ENCODE data around the gene SSC5D.
A peak's percentile ranks its signal among the peaks of the same experiment; 100 is the strongest.
"Not testable (repeated sequence)": the region's sequence is repeated elsewhere in the genome, so short reads cannot be mapped to it uniquely, and the experiment has no call there.

SSC5D gene

GRCh38 chr19:55487924-55488687 is at the start of gene SSC5D:
Gene SSC5D, plus strand, starts transcription at chr19:55488436. Its CDS starts 154 bp downstream, at chr19:55488590.
- H3K4me3 Mint-ChIP-seq, result peak within 1 kb of the TSS; percentile 20
- no peak within 1 kb of the TSS for H3K27ac Mint-ChIP-seq
- peaks cover 6% of the 10 kb centered on the region for H3K4me1 Mint-ChIP-seq
- no peaks in the 10 kb centered on the region for H3K36me3 Mint-ChIP-seq
- peaks cover 1% of the 10 kb centered on the region for H3K27me3 Mint-ChIP-seq
- H3K9me3 Mint-ChIP-seq, result no peaks in the 10 kb centered on the region

- Mint-ChIP-seq H3K27ac (no peak overlapping the region), H3K36me3 (no peaks in the 10 kb centered on the region), H3K9me3 (no peaks in the 10 kb centered on the region), H3K4me3 (no peak overlapping the region), H3K27me3 (peaks cover 50% of the 10 kb centered on the region), H3K4me1 (peaks cover 21% of the 10 kb centered on the region)
These were observed 49.2 kb upstream of the SSC5D start for GRCh38 chr19:55439052-55439451.

- H3K36me3 Mint-ChIP-seq, result no peaks in the 10 kb centered on the region
- peaks cover 21% of the 10 kb centered on the region for H3K4me1 Mint-ChIP-seq
- H3K27me3 Mint-ChIP-seq, result peaks cover 61% of the 10 kb centered on the region
- H3K27ac Mint-ChIP-seq, result no peak overlapping the region
- no peaks in the 10 kb centered on the region for H3K9me3 Mint-ChIP-seq
- H3K4me3 Mint-ChIP-seq, result peak overlapping the region; percentile 40
These were observed 47.7 kb upstream of the SSC5D start for GRCh38 chr19:55440411-55441105.

- Mint-ChIP-seq H3K36me3 (no peaks in the 10 kb centered on the region), H3K4me3 (peak overlapping the region; percentile 40), H3K9me3 (no peaks in the 10 kb centered on the region), H3K27ac (no peak overlapping the region), H3K4me1 (peaks cover 21% of the 10 kb centered on the region), H3K27me3 (peaks cover 64% of the 10 kb centered on the region)
These were observed 46.9 kb upstream of the SSC5D start for GRCh38 chr19:55441319-55441691.

- Mint-ChIP-seq H3K36me3 (no peaks in the 10 kb centered on the region), H3K4me1 (peaks cover 21% of the 10 kb centered on the region), H3K9me3 (no peaks in the 10 kb centered on the region), H3K27me3 (peaks cover 62% of the 10 kb centered on the region), H3K4me3 (peak overlapping the region; percentile 40), H3K27ac (no peak overlapping the region)
These were observed 46.4 kb upstream of the SSC5D start for GRCh38 chr19:55441692-55442321.

GRCh38 chr19:55442372-55442961 is 45.8 kb upstream of the SSC5D start:
- Mint-ChIP-seq H3K4me3 (peak overlapping the region; percentile 30), H3K9me3 (no peaks in the 10 kb centered on the region), H3K36me3 (no peaks in the 10 kb centered on the region), H3K27me3 (peaks cover 55% of the 10 kb centered on the region), H3K27ac (no peak overlapping the region), H3K4me1 (peaks cover 21% of the 10 kb centered on the region)

GRCh38 chr19:55443045-55443823 is 45.0 kb upstream of the SSC5D start, which contains the start of gene SHISA7:
Gene SHISA7, minus strand, starts transcription at chr19:55443300. Its CDS starts 437 bp downstream, at chr19:55442863.
- Mint-ChIP-seq H3K9me3 (no peaks in the 10 kb centered on the region), H3K4me3 (peak within 1 kb of the TSS; percentile 41), H3K4me1 (peaks cover 21% of the 10 kb centered on the region), H3K27ac (no peak within 1 kb of the TSS), H3K27me3 (peaks cover 52% of the 10 kb centered on the region), H3K36me3 (no peaks in the 10 kb centered on the region)

- Mint-ChIP-seq H3K4me1 (peaks cover 21% of the 10 kb centered on the region), H3K27ac (no peak overlapping the region), H3K4me3 (no peak overlapping the region), H3K9me3 (no peaks in the 10 kb centered on the region), H3K36me3 (no peaks in the 10 kb centered on the region), H3K27me3 (peaks cover 47% of the 10 kb centered on the region)
These were observed 44.3 kb upstream of the SSC5D start for GRCh38 chr19:55443824-55444480.

- H3K9me3 Mint-ChIP-seq, result no peaks in the 10 kb centered on the region
- H3K4me3 Mint-ChIP-seq, result no peak overlapping the region
- peaks cover 40% of the 10 kb centered on the region for H3K27me3 Mint-ChIP-seq
- H3K27ac Mint-ChIP-seq, result peak overlapping the region; percentile 65
- H3K36me3 Mint-ChIP-seq, result no peaks in the 10 kb centered on the region
- peaks cover 21% of the 10 kb centered on the region for H3K4me1 Mint-ChIP-seq
These were observed 43.6 kb upstream of the SSC5D start for GRCh38 chr19:55444646-55445045.

- H3K4me1 Mint-ChIP-seq, result peaks cover 22% of the 10 kb centered on the region
- no peak overlapping the region for H3K27ac Mint-ChIP-seq
- H3K36me3 Mint-ChIP-seq, result no peaks in the 10 kb centered on the region
- H3K27me3 Mint-ChIP-seq, result peaks cover 37% of the 10 kb centered on the region
- no peak overlapping the region for H3K4me3 Mint-ChIP-seq
- H3K9me3 Mint-ChIP-seq, result no peaks in the 10 kb centered on the region
These were observed 42.2 kb upstream of the SSC5D start for GRCh38 chr19:55446060-55446459.

GRCh38 chr19:55447421-55448174 is 40.6 kb upstream of the SSC5D start:
- H3K27me3 Mint-ChIP-seq, result peaks cover 30% of the 10 kb centered on the region
- peaks cover 19% of the 10 kb centered on the region for H3K4me1 Mint-ChIP-seq
- H3K36me3 Mint-ChIP-seq, result no peaks in the 10 kb centered on the region
- no peak overlapping the region for H3K27ac Mint-ChIP-seq
- no peaks in the 10 kb centered on the region for H3K9me3 Mint-ChIP-seq
- H3K4me3 Mint-ChIP-seq, result no peak overlapping the region

- H3K4me3 Mint-ChIP-seq, H3K36me3 Mint-ChIP-seq, H3K27ac Mint-ChIP-seq, H3K9me3 Mint-ChIP-seq: not testable (repeated sequence)
- Mint-ChIP-seq H3K4me1 (peaks cover 16% of the 10 kb centered on the region), H3K27me3 (peaks cover 28% of the 10 kb centered on the region)
These were observed 40.1 kb upstream of the SSC5D start for GRCh38 chr19:55448175-55448490.

- peaks cover 15% of the 10 kb centered on the region for H3K4me1 Mint-ChIP-seq
- no peak overlapping the region for H3K27ac Mint-ChIP-seq
- peaks cover 4% of the 10 kb centered on the region for H3K36me3 Mint-ChIP-seq
- no peaks in the 10 kb centered on the region for H3K9me3 Mint-ChIP-seq
- H3K27me3 Mint-ChIP-seq, result peaks cover 22% of the 10 kb centered on the region
- no peak overlapping the region for H3K4me3 Mint-ChIP-seq
These were observed 38.8 kb upstream of the SSC5D start for GRCh38 chr19:55449469-55449868.

All from activated naive CD4-positive, alpha-beta T cell treated with anti-CD3 and anti-CD28 coated beads, Interleukin-2, amount 50 U/mL, for 24 hours (primary cell).